Posterior cingulate gyrus (tissue), 11 donors: ENCODE data around the gene KCNQ1.

Experiments
- DNase-seq, 10 donors: peaks; one replicate each; pipeline versions ENCODE4 v3.0.0 to v3.0.0-alpha.2; 2020 to 2021; ENCODE audit warnings: mixed read lengths in 3 of 10
- intact Hi-C: fragments of 100-400 bp; cut with DNase I; formaldehyde crosslinking; loops from one replicate; pipeline ENCODE4 v1.15.1; 2023

The KCNQ1 gene

GRCh38 chr11:2558397-2558796 is 113.6 kb downstream of the KCNQ1 start:
- intact Hi-C loops = no loop called here
- peak in 4 of 10 donors; percentile 2 to 81 (median 58) for DNase-seq

- peak in 2 of 10 donors; percentile 1 to 13 for DNase-seq
- intact Hi-C loops = no loop called here
Observed at GRCh38 chr11:2558861-2559526, 114.2 kb downstream of the KCNQ1 start.

- DNase-seq = peak in 5 of 10 donors; percentile 1 to 67 (median 54)
- intact Hi-C loops = no loop called here
Observed at GRCh38 chr11:2559527-2560311, 114.9 kb downstream of the KCNQ1 start.

GRCh38 chr11:2561696-2562581 is 117.1 kb downstream of the KCNQ1 start:
- intact Hi-C loops = no loop called here

GRCh38 chr11:2562890-2563212 is 118.0 kb downstream of the KCNQ1 start:
- no peak for DNase-seq
- intact Hi-C loops = no loop called here

More at GRCh38 chr11:2561696-2562581, 117.1 kb downstream of the KCNQ1 start:
- DNase-seq = peak; percentile 69 to 98 (median 86)

GRCh38 chr11:2563213-2564007 is 118.6 kb downstream of the KCNQ1 start:
- DNase-seq = peak in 4 of 10 donors; percentile 3 to 82 (median 60)
- intact Hi-C loops = no loop called here

GRCh38 chr11:2564008-2564530 is 119.3 kb downstream of the KCNQ1 start:
- DNase-seq = peak in 3 of 10 donors; percentile 2 to 44 (median 26)
- intact Hi-C loops = no loop called here

GRCh38 chr11:2564588-2565425 is 120.0 kb downstream of the KCNQ1 start:
- peak in 4 of 10 donors; percentile 1 to 58 (median 16) for DNase-seq
- intact Hi-C loops = no loop called here

GRCh38 chr11:2565447-2566222 is 120.8 kb downstream of the KCNQ1 start:
- peak in 6 of 10 donors; percentile 5 to 83 (median 25) for DNase-seq
- intact Hi-C loops = no loop called here

- intact Hi-C loops = no loop called here
- DNase-seq = peak in 6 of 10 donors; percentile 6 to 79 (median 51)
Observed at GRCh38 chr11:2566223-2567025, 121.6 kb downstream of the KCNQ1 start.

- intact Hi-C loops = no loop called here
- DNase-seq = peak in 4 of 10 donors; percentile 2 to 74 (median 18)
Observed at GRCh38 chr11:2567026-2567671, 122.3 kb downstream of the KCNQ1 start.

GRCh38 chr11:2569321-2569721 is 124.5 kb downstream of the KCNQ1 start:
- intact Hi-C loops = no loop called here
- peak in 4 of 10 donors; percentile 16 to 75 (median 64) for DNase-seq

- DNase-seq = peak in 5 of 10 donors; percentile 5 to 62 (median 41)
- intact Hi-C loops = no loop called here
Observed at GRCh38 chr11:2569731-2570210, 125.0 kb downstream of the KCNQ1 start.

- peak in 4 of 10 donors; percentile 19 to 78 (median 72) for DNase-seq
- intact Hi-C loops = no loop called here
Observed at GRCh38 chr11:2570211-2570811, 125.5 kb downstream of the KCNQ1 start.

- DNase-seq = peak in 4 of 10 donors; percentile 18 to 77 (median 60)
- intact Hi-C loops = no loop called here
Observed at GRCh38 chr11:2570841-2571597, 126.2 kb downstream of the KCNQ1 start.
